AG09309 (cell line): ENCODE measurements around the gene KIAA0825.

Experiments used
- DNase-seq: peaks from one replicate; pipeline ENCODE4 v3.0.0-alpha.2; 2010; ENCODE audit warnings: low read depth
- H3K4me3 ChIP-seq: 2 replicates; pipeline ENCODE4 v1.5.1; 2011; ENCODE audit warnings: mild to moderate bottlenecking, low read depth, low read length, moderate library complexity; ENCODE audit not compliant: control insufficient read depth
- TF ChIP-seq, protein P1 (sequence below): IDR thresholded peaks from 2 replicates; pipeline ENCODE4 v1.5.1; 2011; ENCODE audit warnings: mild to moderate bottlenecking, low read depth, low read length, inconsistent platforms; ENCODE audit not compliant: insufficient read depth, control insufficient read depth; ENCODE audit errors: missing control alignments

KIAA0825 gene

DNA sequence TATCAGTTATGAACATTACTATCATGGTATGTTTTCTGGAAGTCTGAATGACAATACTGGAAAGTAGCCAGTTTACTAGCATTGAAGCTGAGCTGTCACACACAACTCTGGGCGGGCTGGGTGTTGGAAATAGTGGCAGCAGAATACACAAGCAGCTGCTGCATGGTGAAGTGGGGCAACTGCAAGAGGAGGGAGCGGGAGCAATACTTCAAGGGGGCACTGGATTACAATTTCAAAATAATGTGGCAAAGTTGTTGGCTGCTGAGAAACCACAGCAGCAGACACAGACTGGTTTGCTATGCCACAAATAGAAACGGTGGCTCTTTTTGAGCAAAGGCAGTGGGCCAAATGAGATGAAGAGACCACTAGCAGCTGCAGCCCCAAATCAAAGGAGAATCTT lies 350.2 kb downstream of the KIAA0825 start:
- no peak overlapping the region for H3K4me3 ChIP-seq
- TF ChIP-seq, protein P1, sequence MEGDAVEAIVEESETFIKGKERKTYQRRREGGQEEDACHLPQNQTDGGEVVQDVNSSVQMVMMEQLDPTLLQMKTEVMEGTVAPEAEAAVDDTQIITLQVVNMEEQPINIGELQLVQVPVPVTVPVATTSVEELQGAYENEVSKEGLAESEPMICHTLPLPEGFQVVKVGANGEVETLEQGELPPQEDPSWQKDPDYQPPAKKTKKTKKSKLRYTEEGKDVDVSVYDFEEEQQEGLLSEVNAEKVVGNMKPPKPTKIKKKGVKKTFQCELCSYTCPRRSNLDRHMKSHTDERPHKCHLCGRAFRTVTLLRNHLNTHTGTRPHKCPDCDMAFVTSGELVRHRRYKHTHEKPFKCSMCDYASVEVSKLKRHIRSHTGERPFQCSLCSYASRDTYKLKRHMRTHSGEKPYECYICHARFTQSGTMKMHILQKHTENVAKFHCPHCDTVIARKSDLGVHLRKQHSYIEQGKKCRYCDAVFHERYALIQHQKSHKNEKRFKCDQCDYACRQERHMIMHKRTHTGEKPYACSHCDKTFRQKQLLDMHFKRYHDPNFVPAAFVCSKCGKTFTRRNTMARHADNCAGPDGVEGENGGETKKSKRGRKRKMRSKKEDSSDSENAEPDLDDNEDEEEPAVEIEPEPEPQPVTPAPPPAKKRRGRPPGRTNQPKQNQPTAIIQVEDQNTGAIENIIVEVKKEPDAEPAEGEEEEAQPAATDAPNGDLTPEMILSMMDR: no peak
- DNase-seq: no peak

GRCh38 chr5:94267350-94267899 lies 351.0 kb downstream of the KIAA0825 start:
- H3K4me3 ChIP-seq: no peak overlapping the region
- no peak for DNase-seq
- TF ChIP-seq, protein P1: no peak

- DNase-seq: no peak
- no peak overlapping the region for H3K4me3 ChIP-seq
- TF ChIP-seq, protein P1: no peak
These were observed 352.2 kb downstream of the KIAA0825 start for GRCh38 chr5:94266170-94266569.

- TF ChIP-seq, protein P1: no peak
- no peak for DNase-seq
- no peak overlapping the region for H3K4me3 ChIP-seq
These were observed 355.3 kb downstream of the KIAA0825 start for GRCh38 chr5:94263068-94263467.

- H3K4me3 ChIP-seq: no peak overlapping the region
- TF ChIP-seq, protein P1: no peak
- no peak for DNase-seq
These were observed 358.3 kb downstream of the KIAA0825 start for GRCh38 chr5:94260096-94260495.

GRCh38 chr5:94254214-94254613 lies 364.2 kb downstream of the KIAA0825 start:
- no peak for DNase-seq
- TF ChIP-seq, protein P1: peak; percentile 32

GRCh38 chr5:94250985-94251384 lies 367.4 kb downstream of the KIAA0825 start:
- H3K4me3 ChIP-seq: no peak overlapping the region
- TF ChIP-seq, protein P1: no peak
- DNase-seq: no peak

More at GRCh38 chr5:94254214-94254613, 364.2 kb downstream of the KIAA0825 start:
- no peak overlapping the region for H3K4me3 ChIP-seq
